ENCODE results near the gene CNNM3. TPM values are rescaled to one million over a fixed set of nuclear protein-coding genes. Genes with fewer than 3 reads are reported as not detected.

CNNM3 gene
- total RNA-seq, 1 experiment from 2014 or later: 5.3 TPM

DNA sequence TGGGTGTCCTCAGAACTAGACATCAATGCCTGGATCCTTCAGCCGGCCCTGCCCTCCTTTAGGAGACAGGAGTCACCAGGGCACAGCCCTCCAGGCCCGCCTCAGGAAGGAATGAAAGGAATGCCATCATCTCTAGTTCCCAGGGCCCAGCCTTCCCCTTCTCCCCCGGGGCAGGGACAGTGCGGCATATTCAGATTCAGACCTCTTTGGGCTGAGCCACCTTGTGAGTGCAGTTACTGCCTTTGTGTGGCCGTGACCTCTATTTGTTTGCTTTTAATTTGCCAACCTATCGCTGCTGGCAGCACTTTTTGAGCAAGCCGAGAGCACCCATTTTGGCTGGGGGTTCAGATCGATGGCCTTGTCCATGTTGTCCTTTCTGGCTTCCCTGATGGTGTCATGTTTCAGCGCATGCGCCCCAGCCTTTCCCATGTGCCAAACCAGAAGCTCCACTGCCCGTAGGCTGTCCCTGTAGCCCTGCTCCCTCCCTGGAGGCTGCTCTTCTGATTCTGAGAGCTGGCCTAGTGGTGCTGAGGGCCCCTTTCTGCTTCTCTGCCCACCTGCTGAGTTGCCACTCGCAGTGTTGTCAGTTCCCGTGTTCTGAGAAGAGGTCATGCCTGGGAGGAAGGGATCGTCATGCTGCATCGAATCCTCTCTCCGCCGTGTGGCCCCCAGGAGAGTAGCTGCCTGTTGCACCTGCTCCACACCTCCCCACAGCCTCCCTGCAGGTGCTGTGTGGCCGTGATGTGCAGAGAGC is 16.9 kb downstream of the CNNM3 start:
- Histone ChIP-seq H3K4me1 (replicated peaks) (peaks cover 18% of the 10 kb centered on the region), H3K27ac (peak overlapping the region; percentile 39), H3K9me3 (replicated peaks) (no peaks in the 10 kb centered on the region), H3K36me3 (peaks cover 43% of the 10 kb centered on the region), H3K27me3 (replicated peaks) (no peaks in the 10 kb centered on the region), H3K4me3 (no peak overlapping the region)
- peak; percentile 61 to 67 for DNase-seq (ENCODE audit: low read depth in 1 of 2, low spot score in 2 of 2)

DNA sequence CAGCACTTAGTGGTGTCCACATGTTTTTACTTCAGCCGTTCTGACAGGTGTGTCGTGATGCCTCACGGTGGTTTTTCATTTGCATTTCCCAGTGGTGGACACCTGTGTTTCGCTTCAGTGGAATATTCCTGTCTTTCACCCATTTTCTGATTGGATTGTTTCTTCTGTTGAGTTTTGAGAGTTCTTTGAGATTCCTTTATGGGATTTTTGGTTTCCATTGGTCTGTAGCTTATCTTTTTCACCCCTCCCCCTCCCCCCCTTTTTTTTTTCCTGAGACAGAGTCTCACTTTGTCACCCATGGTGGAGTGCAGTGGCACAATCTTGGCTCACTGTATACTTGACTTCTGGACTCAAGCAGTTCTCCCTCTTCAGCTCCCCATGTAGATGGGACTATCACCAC is 19.8 kb downstream of the CNNM3 start:
- no peaks in the 10 kb centered on the region for H3K9me3 ChIP-seq (replicated peaks)
- no peak for DNase-seq (ENCODE audit: low read depth in 1 of 2, low spot score in 2 of 2)
- H3K27me3 ChIP-seq (replicated peaks): no peaks in the 10 kb centered on the region
- H3K36me3 ChIP-seq: peaks cover 26% of the 10 kb centered on the region
- no peak overlapping the region for H3K27ac ChIP-seq
- no peak overlapping the region for H3K4me3 ChIP-seq
- peaks cover 18% of the 10 kb centered on the region for H3K4me1 ChIP-seq (replicated peaks)

DNA sequence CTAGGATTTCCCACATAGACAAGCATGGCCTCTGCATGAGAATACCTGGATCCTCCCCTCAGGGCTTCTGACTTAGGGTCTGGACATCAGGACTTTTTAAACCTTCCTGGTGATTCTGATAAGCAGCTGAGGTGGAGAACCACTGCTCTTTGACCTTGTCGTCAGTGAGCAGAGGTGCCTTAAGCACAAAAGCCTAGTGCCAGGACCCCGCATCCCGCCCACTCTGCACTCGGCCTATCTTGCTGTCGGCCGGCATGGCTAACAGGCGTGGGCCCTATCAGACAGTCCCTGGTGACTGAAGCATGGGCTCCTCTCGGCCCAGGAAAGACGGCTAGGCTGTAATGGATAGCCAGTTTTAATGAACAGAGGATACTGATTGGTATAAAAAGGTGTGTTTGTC is 21.5 kb downstream of the CNNM3 start:
- Histone ChIP-seq H3K4me1 (replicated peaks) (peaks cover 14% of the 10 kb centered on the region), H3K9me3 (replicated peaks) (no peaks in the 10 kb centered on the region), H3K4me3 (no peak overlapping the region), H3K27ac (no peak overlapping the region), H3K27me3 (replicated peaks) (no peaks in the 10 kb centered on the region), H3K36me3 (peaks cover 12% of the 10 kb centered on the region)
- no peak for DNase-seq (ENCODE audit: low read depth in 1 of 2, low spot score in 2 of 2)

DNA sequence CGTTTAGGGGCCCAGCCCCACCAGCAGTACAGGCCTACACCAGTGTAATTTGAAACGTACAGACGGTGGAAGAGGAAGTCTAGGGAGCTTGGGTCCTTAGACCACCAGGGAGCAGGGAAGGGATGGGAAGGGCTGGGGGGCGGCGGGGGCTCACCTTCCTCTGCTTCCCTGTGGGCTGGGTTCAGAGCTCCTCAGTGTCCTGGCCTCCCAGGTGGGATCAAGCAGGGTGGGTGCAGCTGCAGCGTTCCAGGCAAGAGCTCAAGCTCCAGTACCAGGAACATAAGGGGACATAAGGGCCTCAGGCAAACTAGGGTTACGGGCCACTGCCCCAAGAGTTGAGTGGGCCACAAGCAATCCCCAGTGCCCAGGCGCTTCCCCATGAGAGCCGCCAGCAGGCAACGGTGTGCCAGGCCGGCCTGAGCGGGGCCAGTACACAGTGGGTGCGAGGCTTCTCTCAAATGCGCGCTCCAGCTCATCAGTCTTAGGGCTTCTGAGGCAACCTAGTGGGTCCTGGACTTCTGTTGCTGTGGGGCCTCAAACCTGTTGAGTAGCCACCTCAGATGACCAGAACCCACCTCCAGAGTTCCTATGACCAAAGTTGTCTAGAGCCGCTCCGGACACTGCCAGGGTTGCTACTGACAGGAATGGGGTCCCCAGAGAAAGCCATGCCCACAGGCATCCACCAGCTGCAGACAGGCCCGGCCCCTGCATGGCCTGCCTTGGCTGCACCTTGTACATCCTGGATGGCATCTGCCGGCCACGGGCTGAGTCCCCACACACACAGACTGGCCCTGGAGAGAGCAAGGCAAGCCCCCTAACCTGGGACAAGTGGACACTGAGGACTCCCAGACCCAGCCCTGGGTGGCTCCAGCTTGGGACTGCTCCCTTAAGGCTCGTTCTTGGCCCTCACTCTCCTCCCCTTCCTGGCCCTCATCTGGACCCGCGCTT is 22.6 kb downstream of the CNNM3 start:
- no peak overlapping the region for H3K4me3 ChIP-seq
- no peaks in the 10 kb centered on the region for H3K9me3 ChIP-seq (replicated peaks)
- H3K27ac ChIP-seq: no peak overlapping the region
- peaks cover 4% of the 10 kb centered on the region for H3K4me1 ChIP-seq (replicated peaks)
- peaks cover 5% of the 10 kb centered on the region; the same call in 1 of the 2 replicates for H3K36me3 ChIP-seq
- H3K27me3 ChIP-seq (replicated peaks): no peaks in the 10 kb centered on the region
- no peak for DNase-seq (ENCODE audit: low read depth in 1 of 2, low spot score in 2 of 2)

DNA sequence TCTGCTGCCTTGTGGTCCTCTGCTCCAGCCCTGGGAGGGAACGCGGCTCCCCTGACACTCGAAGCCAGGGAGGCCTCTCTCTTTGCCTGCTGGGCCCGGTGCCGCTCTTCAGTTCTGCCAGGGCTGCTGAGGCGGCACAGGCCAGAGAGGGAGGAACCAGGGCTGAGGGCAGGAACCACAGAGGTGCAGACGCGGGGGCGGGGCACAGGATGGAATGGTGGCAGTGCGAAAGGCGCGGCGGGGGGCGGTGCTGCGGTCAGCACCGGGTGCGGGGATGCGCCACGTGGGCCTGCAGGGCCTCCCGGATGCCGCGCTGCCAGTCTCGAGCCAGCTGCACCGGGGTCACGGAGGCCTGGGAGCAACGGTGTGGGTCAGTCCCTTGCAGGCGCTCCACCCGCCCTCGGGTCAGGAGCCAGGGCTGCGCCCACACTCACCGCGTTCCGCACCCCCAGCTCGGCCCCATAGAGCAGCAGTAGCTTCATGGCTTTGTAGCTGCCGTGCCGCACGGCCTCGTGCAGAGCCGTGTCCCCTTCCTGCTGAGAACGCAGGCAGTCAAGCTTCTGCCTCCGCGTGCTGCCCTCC is 23.3 kb downstream of the CNNM3 start:
- Histone ChIP-seq H3K27ac (no peak overlapping the region), H3K4me1 (replicated peaks) (no peaks in the 10 kb centered on the region), H3K9me3 (replicated peaks) (no peaks in the 10 kb centered on the region), H3K27me3 (replicated peaks) (no peaks in the 10 kb centered on the region), H3K36me3 (peaks cover 5% of the 10 kb centered on the region; the same call in 1 of the 2 replicates), H3K4me3 (no peak overlapping the region)
- no peak for DNase-seq (ENCODE audit: low read depth in 1 of 2, low spot score in 2 of 2)

DNA sequence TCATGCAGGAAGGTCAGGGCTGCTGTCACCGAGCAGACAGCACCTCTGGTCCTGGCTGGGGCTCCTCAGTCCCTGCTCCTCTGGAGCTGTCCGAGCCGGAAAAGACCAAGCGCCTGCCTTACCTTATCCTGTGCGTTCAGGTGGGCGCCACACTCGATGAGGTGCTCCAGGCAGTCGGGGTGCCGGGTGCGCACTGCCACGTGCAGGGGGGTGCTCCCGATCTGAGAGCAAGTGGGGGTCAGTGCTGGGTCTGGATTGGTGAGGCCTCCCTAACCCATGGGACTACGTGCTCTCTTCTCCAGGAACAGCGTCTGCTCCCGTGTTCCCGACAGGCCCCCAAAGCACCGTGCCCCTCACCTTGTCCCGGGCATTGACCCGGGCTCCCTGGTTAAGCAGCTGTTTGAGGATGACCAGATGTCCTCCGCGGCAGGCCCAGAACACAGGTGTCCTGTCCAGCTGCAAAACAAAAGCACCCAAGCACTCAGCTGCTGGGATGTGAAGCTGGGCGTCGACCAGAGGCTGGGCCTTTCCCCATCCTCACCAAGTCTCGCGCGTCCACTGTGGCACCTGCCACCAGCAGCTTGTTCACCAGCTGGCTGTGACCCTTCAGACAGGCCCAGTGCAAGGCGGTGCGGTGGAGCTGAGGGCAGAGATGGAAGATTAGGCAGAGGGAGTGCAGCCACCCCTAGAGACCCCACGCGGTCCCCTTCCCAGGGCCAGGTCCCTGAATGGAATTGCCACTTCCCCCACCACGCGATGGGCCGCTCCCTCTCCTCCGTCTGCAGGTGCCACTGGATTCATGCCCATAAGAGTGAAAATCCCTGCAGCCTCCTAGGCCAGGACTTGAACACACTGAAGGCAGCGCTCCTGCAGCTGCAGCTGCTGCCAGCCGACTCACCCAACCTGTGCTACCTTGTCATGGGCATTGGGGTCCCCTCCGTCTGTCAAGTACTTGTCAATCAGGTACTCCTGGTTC is 24.1 kb downstream of the CNNM3 start:
- DNase-seq (ENCODE audit: low read depth in 1 of 2, low spot score in 2 of 2): no peak
- H3K27ac ChIP-seq: no peak overlapping the region
- H3K36me3 ChIP-seq: no peaks in the 10 kb centered on the region
- no peaks in the 10 kb centered on the region for H3K9me3 ChIP-seq (replicated peaks)
- no peaks in the 10 kb centered on the region for H3K27me3 ChIP-seq (replicated peaks)
- H3K4me1 ChIP-seq (replicated peaks): no peaks in the 10 kb centered on the region
- no peak overlapping the region for H3K4me3 ChIP-seq

DNA sequence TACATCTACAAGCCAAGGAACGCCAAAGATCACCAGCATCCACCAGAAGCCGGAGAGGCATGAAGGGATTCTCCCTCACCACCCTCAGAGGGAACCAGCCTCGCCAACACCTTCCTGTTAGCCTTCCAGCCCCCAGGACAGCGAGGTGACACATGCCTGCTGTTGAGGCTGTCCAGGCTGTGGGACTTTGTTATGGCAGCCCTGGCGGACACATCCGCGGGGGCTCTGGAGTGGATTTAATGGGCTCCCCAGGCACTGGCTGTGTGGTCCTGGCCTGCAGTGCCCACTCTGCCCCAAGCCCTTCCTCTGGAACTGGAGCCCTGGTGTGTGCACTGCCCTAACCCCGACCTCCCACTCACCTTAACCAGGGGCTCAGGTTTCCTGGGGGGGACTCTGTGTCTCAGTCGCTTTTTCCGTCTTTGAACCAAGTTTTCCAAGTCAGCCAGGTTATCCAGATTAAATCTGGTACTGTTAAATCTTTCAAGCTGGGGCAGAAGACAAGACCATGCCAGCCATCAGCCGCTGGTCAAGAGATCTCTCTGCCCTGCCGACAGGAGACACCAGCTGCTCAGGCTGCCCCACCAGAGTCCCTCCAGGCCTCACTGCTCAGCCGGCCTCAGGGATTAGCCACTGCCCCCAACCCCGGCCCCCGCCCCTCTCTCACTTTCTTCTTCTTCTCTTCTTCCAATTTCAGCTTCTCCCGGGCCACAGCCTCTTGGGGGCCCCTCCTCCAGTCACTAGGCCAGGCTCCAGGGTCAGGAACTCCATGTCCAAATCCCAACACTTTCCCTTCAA is 25.8 kb downstream of the CNNM3 start:
- no peaks in the 10 kb centered on the region for H3K4me1 ChIP-seq (replicated peaks)
- no peak overlapping the region for H3K27ac ChIP-seq
- no peaks in the 10 kb centered on the region for H3K9me3 ChIP-seq (replicated peaks)
- no peak for DNase-seq (ENCODE audit: low read depth in 1 of 2, low spot score in 2 of 2)
- no peaks in the 10 kb centered on the region; the same call in 1 of the 2 replicates for H3K36me3 ChIP-seq
- H3K4me3 ChIP-seq: no peak overlapping the region
- no peaks in the 10 kb centered on the region for H3K27me3 ChIP-seq (replicated peaks)

DNA sequence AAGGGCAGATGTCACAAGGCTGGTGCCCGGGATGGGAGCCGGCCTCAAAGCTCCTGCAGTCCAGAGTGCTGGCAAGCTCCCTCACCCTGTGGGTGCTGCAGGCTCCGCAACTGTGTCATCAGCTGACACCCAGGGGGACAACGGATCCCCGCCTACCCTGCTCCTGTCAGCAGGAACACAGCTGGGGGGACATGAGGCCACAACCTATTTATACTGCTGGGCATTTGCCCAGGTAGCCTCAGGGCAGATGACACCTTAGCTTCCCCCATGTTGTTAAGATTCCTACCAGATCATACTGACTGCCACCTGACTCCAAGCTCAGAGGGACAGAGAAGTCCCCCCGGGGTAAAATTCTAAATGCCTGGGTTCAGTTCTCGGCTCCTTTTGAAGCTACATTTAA is 26.5 kb downstream of the CNNM3 start:
- no peak overlapping the region for H3K4me3 ChIP-seq
- no peaks in the 10 kb centered on the region for H3K4me1 ChIP-seq (replicated peaks)
- H3K27me3 ChIP-seq (replicated peaks): no peaks in the 10 kb centered on the region
- peaks cover under 1% of the 10 kb centered on the region for H3K36me3 ChIP-seq
- no peaks in the 10 kb centered on the region for H3K9me3 ChIP-seq (replicated peaks)
- no peak for DNase-seq (ENCODE audit: low read depth in 1 of 2, low spot score in 2 of 2)
- H3K27ac ChIP-seq: no peak overlapping the region

DNA sequence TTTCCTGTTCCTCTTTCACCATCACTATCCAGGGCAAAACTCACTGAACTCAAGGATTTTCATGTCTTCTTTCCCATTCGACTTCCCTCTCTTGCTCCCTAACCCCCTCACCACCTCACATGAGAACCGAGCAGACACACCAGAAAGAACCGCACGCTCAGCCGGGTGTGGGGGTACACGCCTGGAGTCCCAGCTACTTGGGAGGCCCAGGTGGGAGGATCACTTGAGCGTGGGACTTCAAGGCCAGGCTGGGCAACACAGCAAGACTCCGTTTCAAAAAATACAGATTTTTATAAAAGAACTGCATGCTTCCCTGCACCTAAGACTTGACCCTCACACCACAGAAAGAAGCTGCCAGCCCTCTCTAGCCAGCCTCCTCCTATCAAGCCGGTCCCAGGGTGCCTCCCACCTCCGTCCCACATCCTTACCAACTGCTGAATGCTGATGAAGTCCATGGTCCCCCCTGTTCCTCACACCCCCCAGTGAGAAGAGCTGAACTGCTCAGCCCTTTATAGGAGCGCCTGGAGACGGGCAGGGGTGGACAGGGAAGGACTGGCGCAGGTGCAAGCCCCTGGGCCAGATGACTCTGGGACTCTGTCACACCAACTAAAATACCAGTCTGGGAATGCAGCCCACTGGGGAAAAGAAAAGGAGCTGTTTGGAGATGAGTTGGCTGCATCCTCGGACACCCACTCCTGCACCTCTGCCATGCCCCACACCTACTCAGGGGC is 27.6 kb downstream of the CNNM3 start, which contains the start of gene ANKRD23:
Gene ANKRD23 (minus strand): TSS at position 484 of the 731 bp plus-strand sequence. CDS start 29 bp downstream, at position 455.
- H3K27ac ChIP-seq: no peak within 1 kb of the TSS
- no peak for DNase-seq (ENCODE audit: low read depth in 1 of 2, low spot score in 2 of 2)
- no peaks in the 10 kb centered on the region for H3K9me3 ChIP-seq (replicated peaks)
- no peak within 1 kb of the TSS for H3K4me3 ChIP-seq
- peaks cover 7% of the 10 kb centered on the region for H3K36me3 ChIP-seq
- no peaks in the 10 kb centered on the region for H3K4me1 ChIP-seq (replicated peaks)
- H3K27me3 ChIP-seq (replicated peaks): no peaks in the 10 kb centered on the region

DNA sequence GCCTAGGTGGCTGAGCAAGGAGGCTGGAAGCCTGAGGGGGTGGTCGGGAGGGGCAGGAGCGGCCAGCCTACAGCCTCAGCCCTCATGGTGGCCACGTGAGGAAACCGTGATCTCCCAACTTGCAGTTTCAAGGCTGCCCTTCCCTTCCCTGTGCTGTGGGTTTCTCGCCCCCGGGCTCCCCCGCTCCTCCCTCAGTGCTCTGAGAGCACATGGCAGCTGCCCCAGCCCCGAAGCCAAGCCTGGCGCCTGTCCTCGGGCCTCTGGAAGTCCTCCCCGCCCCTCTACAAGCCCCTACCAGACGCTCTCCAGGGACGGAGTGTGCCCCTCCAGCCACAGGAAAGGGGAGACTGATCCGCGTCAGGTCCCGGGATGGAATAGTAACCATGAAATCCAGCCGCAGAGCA is 28.3 kb downstream of the CNNM3 start:
- Histone ChIP-seq H3K4me3 (no peak overlapping the region), H3K27ac (no peak overlapping the region), H3K36me3 (peaks cover 7% of the 10 kb centered on the region), H3K27me3 (replicated peaks) (no peaks in the 10 kb centered on the region), H3K9me3 (replicated peaks) (no peaks in the 10 kb centered on the region), H3K4me1 (replicated peaks) (no peaks in the 10 kb centered on the region)
- DNase-seq (ENCODE audit: low read depth in 1 of 2, low spot score in 2 of 2): no peak

DNA sequence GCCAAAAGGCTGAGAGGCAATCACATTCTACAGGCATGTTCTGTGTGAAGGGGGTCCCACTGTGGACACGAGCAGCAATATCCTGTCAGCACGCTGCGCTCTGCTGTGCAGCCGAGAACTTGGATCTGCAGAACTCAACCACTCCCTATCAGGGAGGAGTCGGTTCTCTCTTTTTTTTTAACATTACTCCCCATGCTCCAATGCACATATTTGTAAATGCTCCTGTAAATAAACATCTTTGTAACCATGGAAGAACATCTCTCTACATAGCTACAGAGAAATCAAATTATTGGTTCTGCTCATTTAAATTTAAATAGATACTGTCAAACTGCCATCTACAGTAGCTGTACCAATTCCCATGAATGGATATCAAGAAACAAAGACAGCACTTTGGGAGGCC is 30.8 kb downstream of the CNNM3 start:
- no peak for DNase-seq (ENCODE audit: low read depth in 1 of 2, low spot score in 2 of 2)

DNA sequence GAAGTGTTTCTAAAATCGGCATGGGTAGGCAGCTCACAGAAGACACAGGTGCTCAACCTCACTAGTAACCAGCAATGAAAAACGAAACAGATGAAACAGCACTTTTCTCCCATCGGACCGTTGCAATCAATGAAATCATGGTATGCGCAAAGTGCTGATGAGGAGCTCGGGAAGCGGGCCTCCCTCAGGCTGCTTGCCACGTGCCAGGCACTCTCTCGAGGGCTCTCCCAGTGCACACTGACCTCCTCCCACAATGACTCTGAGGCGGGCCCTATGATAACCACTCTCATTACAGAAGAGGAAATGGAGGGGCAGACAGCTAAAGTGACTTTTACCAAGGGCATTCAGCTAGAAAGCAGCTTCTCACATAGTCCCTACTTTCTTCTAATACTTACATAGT is 31.5 kb downstream of the CNNM3 start:
- Histone ChIP-seq H3K36me3 (peaks cover 22% of the 10 kb centered on the region), H3K4me3 (no peak overlapping the region), H3K4me1 (replicated peaks) (no peaks in the 10 kb centered on the region), H3K27ac (no peak overlapping the region), H3K9me3 (replicated peaks) (no peaks in the 10 kb centered on the region), H3K27me3 (replicated peaks) (no peaks in the 10 kb centered on the region)
- DNase-seq (ENCODE audit: low read depth in 1 of 2, low spot score in 2 of 2): no peak

More for the DNA sequence above, 30.8 kb downstream of the CNNM3 start:
- H3K9me3 ChIP-seq (replicated peaks): no peaks in the 10 kb centered on the region
- H3K27me3 ChIP-seq (replicated peaks): no peaks in the 10 kb centered on the region
- H3K27ac ChIP-seq: no peak overlapping the region
- H3K36me3 ChIP-seq: peaks cover 20% of the 10 kb centered on the region
- H3K4me1 ChIP-seq (replicated peaks): no peaks in the 10 kb centered on the region
- H3K4me3 ChIP-seq: no peak overlapping the region
